ENCODE measurements around the gene SELENOH.

SELENOH gene

DNA sequence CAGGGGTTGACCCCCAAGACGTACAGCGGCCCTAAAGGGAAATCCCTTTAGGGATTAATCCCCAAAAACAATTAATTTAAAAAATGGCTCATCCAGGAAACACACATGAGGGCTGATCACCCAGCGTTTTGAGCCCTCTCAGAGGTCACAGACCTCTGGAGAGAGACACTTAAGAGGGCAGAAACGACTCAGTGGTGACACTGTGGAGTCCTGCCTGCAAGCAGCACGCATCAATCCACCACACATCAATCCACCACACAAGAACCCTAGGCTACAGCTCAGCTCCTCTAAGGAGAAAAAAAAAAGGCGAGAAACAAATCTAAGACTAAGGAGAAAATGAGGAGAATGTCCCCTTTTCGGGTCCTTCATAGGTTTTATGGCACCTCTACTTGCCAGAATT lies 12.5 kb upstream of the SELENOH start:
- no peak for DNase-seq (ENCODE audit: low read depth)
- TF ChIP-seq, protein P1, sequence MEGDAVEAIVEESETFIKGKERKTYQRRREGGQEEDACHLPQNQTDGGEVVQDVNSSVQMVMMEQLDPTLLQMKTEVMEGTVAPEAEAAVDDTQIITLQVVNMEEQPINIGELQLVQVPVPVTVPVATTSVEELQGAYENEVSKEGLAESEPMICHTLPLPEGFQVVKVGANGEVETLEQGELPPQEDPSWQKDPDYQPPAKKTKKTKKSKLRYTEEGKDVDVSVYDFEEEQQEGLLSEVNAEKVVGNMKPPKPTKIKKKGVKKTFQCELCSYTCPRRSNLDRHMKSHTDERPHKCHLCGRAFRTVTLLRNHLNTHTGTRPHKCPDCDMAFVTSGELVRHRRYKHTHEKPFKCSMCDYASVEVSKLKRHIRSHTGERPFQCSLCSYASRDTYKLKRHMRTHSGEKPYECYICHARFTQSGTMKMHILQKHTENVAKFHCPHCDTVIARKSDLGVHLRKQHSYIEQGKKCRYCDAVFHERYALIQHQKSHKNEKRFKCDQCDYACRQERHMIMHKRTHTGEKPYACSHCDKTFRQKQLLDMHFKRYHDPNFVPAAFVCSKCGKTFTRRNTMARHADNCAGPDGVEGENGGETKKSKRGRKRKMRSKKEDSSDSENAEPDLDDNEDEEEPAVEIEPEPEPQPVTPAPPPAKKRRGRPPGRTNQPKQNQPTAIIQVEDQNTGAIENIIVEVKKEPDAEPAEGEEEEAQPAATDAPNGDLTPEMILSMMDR (conservative IDR thresholded peaks at IDR 0.05; ENCODE audit: control insufficient read depth, insufficient read depth, low read depth, low read length) = no peak
- H3K4me3 ChIP-seq (ENCODE audit: control insufficient read depth, low read depth, low read length) = no peak overlapping the region

DNA sequence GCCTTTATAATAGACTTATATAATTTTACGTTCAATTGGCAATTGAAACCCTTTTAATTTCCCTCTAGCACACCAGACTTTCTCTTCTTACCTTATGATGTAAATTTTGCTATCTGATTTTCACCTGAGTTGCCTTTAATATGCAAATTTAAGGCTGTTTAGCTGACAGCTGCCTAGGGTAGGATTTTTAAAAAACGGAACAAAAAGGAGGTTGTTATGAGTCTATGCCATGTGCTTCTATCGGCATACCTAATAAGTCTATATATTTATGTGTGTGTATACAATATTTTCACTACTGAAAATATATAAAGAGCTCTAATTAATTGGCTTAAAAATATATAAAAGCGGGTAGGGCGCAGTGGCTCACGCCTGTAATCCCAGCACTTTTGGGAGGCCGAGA lies 11.8 kb upstream of the SELENOH start:
- no peak overlapping the region for H3K4me3 ChIP-seq (ENCODE audit: control insufficient read depth, low read depth, low read length)
- TF ChIP-seq, protein P1 (conservative IDR thresholded peaks at IDR 0.05; ENCODE audit: control insufficient read depth, insufficient read depth, low read depth, low read length) = no peak
- no peak for DNase-seq (ENCODE audit: low read depth)

DNA sequence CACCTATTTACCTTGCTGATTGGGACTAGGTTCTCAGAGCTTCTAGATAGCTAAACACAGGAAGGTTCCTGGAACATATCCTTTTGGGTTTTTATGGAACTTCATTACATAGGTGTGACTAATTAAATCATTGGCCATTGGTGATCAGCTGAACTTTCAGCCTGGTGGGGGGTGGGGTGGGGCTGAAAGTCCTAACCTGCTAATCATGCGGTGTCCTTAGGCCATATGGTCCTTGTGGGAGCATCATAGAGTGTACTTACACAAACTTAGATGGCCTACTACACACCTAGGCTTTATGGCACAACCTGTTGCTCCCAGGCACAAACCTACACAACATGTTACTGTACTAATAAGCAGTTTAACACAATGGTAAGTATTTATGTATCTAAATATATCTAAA lies 8.6 kb upstream of the SELENOH start:
- H3K4me3 ChIP-seq (ENCODE audit: control insufficient read depth, low read depth, low read length) = no peak overlapping the region
- TF ChIP-seq, protein P1 (conservative IDR thresholded peaks at IDR 0.05; ENCODE audit: control insufficient read depth, insufficient read depth, low read depth, low read length) = no peak
- no peak for DNase-seq (ENCODE audit: low read depth)

DNA sequence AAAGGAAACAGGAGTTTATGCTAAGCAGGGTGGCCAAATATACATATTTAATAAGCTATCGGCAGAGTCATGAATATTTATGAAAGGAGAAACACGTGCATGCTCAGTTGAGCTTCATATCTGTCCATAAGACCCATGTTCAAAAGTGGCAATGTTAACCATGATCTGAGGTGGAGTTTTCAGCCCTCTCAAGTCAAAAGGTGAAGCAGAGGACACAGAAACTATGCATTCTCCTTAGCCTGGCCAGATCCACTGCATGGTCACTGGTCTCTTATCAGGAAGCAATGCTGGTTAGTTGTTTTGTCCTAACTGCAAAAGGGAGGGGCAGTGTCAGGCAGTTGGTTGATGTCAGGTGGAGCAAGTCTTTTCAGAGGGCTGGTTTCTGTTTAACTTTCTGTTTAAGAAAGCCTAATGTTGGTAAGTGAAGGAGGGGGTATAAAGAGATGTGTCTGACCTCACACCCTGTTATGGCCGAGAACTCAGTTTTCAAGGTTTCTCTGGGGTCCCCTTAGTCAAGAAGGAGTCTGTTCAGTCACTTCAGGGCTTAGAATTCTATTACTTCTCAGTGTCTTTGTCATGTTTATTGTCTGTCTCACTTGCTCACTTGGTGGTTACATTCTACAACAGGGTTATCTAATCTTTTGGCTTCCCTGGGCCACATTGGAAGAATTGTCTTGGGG lies 5.5 kb upstream of the SELENOH start:
- no peak for DNase-seq (ENCODE audit: low read depth)
- TF ChIP-seq, protein P1 (conservative IDR thresholded peaks at IDR 0.05; ENCODE audit: control insufficient read depth, insufficient read depth, low read depth, low read length) = no peak
- H3K4me3 ChIP-seq (ENCODE audit: control insufficient read depth, low read depth, low read length) = no peak overlapping the region

DNA sequence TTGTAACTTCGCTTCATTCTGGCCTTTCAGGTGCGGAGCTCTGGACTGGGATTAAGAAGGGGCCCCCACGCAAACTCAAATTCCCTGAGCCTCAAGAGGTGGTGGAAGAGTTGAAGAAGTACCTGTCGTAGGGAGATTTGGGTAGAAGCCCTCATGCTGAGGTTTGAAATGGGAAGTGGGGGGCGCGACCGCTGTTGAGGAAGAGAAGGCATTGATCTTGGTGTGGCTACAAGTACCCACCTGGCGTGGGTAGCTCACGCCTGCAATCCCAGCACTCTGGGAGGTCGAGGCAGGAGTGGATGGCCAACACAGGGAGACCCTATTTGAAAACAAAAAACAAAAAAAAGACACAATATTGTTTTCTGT lies 779 bp downstream of the SELENOH start:
- TF ChIP-seq, protein P1 (conservative IDR thresholded peaks at IDR 0.05; ENCODE audit: control insufficient read depth, insufficient read depth, low read depth, low read length) = no peak
- H3K4me3 ChIP-seq (ENCODE audit: control insufficient read depth, low read depth, low read length) = peak overlapping the region; percentile 93
- no peak for DNase-seq (ENCODE audit: low read depth)

DNA sequence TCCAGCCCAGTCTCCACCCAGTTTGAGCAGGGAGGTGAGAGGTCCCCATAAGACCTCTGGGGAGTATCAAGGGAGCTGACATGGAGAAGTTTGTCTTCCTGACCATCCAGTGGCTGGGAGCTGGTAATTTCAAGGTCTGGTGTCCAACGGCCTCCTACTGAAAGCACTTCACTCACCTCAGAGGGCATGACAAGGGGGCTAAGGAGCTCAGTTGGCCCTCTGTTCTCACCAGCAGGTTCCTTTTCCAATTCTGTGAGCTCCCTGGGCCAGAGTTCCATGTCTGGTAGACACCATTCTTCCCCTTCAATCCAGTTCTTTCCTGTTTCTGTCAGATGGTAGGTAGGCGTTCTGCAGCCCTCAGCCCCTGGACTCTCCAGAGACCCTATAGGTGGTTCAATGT lies 3.1 kb downstream of the SELENOH start:
- DNase-seq (ENCODE audit: low read depth) = no peak
- TF ChIP-seq, protein P1 (conservative IDR thresholded peaks at IDR 0.05; ENCODE audit: control insufficient read depth, insufficient read depth, low read depth, low read length) = no peak

DNA sequence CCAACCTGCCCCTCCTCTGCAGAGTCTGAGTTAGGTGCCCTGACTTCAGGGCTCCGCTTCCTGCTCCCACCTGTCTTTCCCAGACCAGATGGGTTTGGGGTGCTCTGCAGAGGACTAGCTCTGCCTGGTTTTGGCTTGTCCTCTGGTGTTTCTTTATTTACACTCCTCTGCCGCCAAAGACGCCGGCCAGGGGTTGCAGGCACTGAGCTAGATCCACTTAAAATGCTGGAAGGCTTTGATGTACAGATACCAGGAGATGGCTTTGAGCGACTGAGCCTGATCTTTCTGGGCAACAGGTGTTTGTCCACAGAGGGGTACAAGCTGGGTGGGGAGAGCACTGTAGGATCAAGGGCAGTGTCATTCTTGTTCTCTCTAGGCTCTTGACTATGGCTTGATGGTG lies 3.9 kb downstream of the SELENOH start:
- DNase-seq (ENCODE audit: low read depth) = no peak
- TF ChIP-seq, protein P1 (conservative IDR thresholded peaks at IDR 0.05; ENCODE audit: control insufficient read depth, insufficient read depth, low read depth, low read length) = no peak
- H3K4me3 ChIP-seq (ENCODE audit: control insufficient read depth, low read depth, low read length) = no peak overlapping the region

More for the DNA sequence above, 3.1 kb downstream of the SELENOH start:
- H3K4me3 ChIP-seq (ENCODE audit: control insufficient read depth, low read depth, low read length) = no peak overlapping the region
